IPS DF 4.7 (cell line): ENCODE data around the gene PLD6.

Source experiments
- DNase-seq: peaks from one replicate; pipeline ENCODE4 v3.0.0-alpha.2; 2013; ENCODE audit warnings: low spot score; ENCODE audit errors: extremely low read depth

PLD6 gene

DNA sequence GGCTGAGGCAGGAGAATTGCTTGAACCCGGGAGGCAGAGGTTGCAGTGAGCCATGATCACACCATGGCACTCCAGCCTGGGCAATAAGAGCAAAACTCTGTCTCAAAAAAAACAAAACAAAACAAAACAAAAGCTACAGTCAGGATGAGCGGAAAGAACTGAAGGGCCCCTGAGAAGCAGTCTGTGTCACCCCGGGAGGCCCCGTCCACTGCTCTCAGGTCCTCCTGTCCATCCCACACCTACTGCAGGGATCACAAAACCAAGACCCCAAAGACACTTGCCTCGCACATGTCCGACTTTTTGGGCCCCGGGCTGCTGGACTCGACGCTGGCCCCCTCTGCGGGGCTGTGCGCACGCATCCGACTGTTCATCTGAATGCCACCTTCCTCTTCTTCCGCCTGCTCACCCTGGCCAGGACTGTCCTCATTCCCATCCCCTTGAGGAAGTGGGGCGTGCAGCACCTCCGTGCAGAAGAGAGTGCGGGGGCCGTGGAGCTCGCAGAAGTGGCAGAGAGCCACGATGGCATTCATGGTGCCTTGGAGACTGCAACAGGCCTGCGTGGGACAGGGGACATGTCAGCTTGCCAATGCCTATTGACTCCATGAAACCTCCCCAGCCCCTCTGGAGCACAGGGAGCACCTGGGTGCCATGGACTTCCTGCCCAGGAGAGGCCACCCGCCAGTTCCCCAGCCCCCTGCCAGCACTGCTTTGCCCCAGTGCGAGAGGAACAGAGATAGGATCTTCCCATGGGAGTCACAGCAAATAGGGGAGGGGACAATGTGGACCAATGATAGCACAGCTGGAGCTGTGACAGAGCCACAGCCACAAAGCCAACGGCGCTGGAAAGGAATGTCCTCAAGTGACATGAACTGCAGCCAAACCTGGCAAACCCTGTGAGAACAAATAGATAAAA lies 21.7 kb upstream of the PLD6 start:
- DNase-seq, result no peak

DNA sequence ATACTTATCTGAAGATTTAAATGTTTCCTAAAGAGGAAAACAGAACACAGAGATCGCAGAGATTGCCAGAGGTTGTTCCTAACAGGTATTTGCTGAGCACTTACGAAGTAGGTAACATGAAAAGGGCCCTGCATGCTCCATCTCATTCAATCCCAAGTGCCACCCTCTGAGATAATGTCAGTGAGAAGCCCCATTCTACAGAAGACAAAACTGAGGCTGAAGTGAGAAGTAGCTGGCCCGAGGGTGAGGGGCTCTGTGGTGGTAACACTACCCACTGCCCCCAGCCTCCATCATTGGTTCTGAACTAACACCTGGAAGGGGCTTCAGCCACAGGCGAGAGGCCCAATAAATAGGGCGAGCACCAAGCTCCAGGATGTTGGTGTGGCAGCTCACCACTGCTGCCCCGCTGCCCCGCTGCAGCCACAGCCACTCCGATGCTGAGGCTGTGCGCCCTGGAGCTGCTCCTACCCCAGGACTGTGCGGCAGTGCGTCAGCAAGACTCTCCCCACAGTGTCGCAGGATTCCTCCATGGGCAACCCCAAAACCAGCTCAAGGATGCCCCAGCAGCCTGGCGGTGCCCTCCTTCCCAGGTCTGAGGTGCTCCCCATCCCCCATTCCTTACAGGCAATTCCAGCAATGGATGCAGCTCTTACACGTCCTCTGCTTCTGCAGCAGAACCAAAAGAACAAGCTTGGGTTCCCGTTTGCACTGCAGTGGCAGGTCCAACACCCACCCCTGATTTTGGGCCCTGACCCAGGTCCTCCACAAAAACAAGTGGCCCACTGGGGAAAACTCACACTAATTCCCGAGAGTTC lies 20.5 kb upstream of the PLD6 start:
- DNase-seq, result no peak

DNA sequence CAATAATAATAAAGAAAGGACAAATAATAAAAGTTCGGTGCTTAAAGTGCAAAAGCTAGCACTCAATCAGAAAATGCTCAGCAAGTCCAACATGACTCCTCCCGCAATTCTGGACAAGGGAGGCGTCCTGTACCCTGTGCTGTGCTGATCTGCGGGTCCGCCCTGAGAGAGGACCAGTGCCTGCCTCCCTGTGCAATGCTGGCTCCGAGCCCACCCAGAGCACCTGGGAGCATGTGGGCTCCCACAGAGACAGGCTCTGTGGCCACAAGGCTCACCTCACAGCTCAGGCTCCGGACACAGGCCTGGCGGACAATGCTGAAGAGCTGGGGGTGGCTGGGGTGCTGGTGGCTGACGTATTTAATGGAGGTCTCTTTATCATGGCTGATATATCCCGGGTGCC lies 19.8 kb upstream of the PLD6 start:
- DNase-seq, result no peak

DNA sequence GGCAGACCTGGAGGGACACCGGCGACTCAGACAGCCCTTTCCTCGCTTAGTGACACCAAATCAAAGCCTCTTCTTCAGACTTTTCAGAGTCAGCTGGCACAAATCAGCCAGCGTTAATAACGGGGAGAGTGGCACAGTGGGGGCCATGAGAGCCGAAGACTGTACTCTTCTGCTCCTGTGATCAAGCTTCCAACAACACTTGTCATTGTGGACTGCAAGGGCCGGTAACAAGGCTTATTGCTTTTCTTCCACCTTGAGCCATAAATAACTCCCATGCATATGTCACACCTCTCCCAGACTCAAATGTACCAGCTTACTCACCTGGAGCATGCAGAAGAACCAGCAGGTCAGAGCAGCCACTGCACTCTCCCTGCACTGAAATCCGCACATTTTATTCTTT lies 18.0 kb upstream of the PLD6 start:
- no peak for DNase-seq

DNA sequence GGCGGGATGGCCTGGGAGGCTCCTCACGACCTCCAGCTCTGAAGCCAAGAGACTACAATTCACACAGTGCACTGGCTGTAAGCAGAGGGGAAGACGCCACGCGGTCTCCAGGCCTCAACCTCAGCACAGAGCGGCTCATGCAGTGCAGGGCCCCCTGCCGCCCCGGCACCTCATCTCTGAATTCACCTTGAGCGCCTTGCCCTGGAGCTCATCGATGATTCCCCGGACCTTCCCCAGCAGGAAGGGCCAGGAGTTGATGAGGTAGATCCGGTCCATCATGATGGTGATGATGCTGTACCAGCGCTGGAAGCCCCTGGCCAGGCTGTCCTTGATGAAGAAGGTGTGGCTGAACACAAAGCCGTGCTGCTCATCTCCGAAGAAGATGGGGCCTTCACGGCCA lies 17.6 kb upstream of the PLD6 start:
- DNase-seq, result no peak

DNA sequence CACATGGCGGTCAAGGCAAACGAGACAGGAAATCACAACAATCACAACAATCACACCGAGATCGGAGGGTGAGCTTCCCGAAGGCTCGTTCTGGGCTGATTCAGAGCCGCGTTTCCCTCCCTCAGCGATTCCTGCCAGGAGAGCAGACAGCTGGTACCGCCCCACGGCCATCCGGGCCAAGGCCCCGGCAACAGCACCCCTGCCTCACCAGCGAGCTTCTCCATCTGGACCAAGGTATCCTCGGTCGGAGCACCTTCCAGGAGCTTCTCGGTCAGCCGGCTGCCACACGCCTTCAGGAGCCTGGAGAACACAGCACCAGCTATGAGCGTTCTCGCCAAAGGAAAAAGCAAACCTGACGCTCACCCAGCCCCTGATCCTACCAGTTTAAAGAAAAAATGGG lies 15.2 kb upstream of the PLD6 start:
- no peak for DNase-seq

DNA sequence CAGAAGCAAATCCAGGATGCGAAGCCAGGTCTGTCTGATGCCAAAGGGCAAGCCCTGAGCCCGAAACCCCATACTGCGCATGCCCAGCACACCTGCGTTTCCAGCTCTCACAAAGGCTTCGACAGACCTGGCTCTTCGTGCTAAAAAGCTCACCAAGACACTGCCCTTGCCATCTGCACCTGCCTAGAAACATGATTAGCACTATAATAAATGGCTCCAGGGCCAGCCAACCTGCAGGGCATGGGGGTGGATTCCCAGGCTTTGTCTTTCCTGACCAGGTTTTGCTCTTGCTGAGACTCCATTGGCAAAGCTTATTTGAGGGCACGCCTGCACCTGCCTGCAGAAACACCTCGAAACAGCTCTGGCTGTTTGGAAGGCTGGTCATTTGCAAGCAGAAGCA lies 14.4 kb upstream of the PLD6 start:
- no peak for DNase-seq

DNA sequence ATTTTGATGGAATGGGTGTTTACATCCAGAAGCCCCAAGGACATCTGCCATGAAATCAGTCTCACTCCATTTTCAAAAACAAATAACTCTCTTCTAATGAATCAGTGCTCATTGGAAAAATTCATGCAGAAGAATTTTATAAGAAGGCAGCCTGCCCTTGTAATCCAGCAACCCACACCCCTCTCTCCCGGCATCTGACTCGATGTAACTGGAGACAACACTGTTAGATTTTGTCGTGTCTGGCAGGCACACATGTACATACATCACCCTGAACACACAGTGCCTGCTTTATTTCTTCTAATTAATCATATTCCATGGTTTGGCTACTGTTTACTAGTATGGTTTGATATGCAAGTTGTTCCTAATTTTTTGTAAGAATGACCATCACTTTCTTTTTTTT lies 11.9 kb upstream of the PLD6 start:
- DNase-seq, result no peak

DNA sequence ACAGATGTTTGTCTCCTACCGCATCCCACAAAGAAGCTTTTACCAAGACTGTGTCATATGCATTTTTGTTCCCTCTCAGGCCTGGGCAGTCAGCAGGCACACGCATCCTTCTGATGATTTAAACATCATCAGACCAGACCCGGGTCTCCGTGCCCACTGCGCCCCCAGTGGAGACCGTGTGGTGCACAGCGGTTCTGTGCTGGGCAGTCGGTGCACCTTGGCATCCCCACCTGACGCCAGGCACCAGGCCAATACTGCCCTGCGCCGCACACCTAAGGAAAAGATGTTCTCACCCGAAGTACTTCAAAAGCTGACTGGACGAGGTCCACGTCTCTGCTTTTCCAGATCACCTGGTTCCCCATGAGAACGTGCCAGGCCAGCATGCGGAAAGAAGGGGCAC lies 10.6 kb upstream of the PLD6 start:
- no peak for DNase-seq

DNA sequence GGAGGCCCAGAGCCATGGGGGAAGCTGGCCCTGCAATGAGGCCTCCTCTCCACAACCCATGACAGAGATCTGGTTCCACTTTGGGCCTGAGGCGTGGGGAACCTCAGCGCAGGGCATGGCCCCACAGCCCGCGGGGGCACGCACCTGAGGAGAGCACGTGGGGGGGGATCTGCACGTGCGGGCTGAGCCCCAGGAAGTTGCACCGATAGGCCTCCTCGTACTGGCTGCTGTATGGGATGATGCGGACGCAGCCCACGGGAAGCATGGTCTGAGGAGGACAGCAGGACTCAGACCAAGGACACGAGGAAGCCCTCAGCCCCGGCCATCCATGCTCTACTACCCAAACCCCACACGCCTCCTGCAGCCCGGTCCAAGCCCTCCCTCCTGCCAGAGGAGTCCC lies 10.1 kb upstream of the PLD6 start:
- DNase-seq, result no peak

DNA sequence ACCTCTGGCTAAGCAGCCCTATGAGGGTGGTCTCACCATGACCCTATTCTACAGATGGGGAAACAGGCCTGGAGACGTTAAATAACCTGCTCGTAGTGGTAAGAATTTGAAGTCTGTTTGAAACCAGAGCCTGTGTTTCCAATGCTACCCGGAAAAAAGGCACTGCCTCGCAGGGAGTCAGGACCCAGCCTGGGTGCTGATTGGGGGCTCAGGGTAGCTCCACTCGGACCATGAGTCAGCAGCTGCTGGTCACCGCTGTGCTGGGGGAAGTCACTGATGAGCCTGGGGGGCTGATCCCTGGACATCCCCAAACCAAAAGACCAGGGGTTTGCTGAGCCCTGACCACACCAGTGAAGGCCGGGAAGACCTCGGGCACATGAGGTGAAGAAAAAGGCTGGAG lies 9.4 kb upstream of the PLD6 start:
- no peak for DNase-seq

DNA sequence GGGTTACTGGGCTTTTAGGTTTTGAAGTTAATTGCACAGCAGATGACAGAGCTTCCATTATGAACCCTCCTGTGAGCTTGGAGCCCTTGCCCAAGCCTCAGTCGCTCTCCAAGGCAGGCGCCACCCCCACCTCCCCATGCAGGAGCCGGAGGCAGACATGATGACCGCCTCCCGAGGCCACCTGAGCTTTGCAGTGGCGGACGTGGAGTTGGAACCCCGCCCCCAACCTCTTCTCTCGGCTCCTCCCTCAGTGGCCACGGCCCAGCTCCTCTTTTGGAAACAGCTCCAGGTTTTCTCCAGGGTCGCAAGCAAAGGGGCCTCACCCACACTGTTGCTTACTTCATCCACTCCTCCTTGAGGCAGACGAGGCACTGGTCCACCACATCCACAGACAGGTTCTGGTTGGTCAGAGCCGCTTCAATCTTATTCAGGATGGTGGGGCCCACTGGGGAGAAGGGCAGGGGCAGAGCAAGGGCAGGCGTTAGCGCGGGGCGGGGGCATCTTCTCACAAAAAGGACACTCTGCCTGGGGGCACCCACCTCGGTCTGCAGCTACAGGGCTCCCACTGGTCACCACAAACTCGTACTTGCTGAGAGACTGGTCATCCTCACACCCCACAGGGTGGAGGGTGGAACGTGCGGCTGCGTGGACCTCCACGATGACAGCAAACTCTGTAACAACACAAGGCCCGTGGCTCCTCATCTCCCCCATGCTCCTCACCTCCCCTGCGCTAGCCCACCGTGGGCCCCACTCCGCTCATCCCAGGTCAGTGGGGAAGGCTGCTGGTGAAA lies 8.7 kb upstream of the PLD6 start:
- DNase-seq, result no peak

DNA sequence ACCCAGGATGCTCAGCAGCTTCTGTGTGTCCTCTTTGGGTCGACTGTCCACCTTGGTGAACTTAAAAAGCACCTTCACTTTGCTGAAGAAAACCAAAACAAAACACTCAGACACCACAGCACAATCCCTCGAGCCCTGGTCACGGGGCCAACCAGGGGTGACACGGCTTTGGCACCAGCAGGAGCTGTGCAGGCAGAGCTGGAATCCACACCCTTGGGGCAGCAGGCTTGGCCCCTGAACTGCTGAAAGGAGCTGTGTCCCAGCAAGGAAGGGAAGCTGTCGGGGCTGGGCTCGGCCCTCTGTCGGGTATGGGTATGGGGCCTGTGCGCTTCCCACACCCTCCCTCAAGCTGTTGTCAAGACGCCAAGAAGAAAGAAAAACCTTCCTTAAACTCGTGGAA lies 7.6 kb upstream of the PLD6 start:
- no peak for DNase-seq

DNA sequence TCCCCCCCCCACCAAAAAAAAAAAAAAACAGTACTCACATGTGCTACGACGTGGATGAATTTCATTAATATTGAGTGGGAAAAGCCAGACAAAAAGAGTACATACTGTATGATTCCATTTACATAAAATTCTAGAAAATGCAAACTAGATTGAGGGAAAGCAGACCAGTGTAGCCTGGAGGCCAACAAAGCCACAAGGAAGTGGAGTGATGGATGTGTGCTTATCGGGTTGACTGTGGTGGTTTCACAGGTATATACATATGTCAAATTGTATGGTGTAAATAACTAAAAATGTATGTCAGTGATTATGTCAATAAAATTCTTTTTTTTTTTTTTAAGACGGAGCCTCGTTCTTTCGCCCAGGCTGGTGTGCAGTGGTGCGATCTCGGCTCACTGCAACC lies 1.9 kb upstream of the PLD6 start:
- DNase-seq, result no peak

DNA sequence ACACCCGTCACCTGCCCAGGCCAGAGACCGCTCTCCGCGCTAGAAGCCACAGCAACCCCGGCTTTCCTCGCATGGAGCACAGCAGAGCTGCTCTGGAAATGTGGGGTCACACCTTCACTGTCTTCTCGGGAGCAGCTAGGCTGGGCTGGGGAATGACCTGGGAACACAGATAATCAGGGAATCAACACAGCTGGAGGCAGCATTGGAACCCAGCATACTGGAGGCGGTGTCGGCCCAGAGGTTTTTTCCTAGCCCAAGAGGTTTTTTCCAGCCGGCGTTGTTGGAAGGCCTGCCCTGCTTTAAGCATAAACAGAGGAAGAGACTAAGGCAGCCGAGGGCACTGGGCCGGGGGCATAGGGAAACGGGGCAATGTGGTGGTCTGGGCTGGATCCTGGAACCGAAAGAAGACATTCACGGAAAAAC lies 791 bp upstream of the PLD6 start:
- DNase-seq, result no peak

DNA sequence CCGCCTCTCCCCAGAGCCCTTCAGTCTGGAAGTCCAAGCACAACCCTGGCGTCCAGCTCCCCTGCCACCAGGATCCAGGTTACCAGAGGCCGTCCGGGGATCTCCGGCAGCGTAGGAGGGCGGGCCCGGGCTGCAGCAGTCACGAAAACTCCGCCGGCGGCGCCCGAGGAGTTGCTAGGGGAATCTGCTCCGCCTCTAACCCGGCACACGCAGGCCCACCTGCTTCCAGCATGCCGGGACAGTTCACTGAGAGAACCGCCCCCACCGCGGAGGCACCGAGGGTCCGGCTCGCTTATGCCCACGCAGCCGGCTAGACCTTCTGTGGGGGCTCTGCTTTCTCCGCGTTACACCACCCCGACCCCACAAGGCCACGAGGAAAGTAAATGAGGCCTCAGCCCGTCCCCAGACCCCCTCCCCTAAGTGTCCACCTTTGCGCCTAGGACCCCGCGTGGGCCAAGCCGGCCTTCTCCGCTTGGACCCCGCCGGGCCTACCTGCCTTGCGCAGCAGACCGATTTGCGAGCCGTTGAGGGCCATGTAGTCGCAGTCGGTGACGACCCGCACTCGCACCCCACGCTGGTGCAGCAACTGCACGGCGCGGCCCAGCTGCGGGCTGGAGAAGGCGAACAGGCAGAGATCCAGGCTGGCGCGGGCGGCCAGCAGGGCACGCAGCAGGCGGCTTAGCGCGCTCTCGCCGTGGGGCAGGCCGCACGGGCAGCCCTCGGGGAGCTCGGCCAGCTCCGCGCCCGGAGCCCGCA lies 587 bp downstream of the PLD6 start:
- no peak for DNase-seq

DNA sequence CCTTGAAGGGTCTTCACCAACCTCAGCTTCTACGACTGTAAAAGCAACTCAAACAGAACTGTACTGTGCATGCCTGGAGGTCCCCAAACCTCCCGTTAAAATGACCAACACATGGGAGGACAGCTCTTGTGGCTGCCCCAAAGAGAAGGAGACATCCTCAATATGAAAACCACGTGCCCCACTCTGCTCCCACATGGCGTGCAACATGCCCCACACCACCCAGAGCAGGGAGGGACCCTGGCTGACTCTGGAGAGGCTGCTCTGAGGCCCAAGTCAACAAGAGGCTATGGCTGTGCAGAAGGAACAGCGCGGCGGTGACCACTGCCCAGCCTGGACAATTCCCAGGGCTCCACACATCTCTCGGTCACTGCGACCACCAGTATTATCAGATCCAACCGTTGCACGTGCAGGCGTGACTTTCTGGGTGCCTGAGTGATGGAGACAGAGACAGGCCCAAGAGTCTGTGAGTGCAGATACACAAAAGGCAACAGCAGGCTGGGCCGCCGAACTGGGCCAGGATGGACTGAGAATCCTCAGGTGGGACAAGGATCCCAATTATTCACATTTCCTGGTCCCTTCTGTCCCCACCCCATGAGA lies 1.4 kb downstream of the PLD6 start:
- no peak for DNase-seq

DNA sequence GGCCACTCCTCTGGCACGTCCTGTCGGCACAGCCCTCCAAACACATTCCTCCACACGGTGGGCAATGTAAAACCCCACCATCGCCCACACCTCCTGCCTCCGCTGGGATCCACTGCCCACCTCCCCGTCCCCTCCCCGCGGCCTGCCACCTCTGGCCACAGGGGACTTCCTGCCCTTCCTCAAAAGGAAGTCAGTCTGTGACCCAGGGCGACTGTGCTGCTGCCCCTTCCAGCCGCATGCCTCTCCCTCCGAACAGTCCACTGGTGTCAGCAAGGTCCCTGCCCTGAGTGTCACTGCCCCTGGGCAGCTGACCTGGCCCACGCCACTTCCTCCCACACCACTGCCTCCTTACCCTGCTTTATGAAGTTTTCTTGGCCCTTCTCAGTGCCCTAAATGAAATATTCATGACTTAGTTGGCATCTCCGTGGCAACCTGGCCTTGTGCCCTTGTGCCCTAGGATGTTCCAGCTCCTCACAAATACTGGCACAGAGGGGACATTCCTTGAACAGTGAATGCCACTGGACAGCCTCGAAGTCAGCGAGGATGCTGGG lies 2.0 kb downstream of the PLD6 start:
- DNase-seq, result no peak

DNA sequence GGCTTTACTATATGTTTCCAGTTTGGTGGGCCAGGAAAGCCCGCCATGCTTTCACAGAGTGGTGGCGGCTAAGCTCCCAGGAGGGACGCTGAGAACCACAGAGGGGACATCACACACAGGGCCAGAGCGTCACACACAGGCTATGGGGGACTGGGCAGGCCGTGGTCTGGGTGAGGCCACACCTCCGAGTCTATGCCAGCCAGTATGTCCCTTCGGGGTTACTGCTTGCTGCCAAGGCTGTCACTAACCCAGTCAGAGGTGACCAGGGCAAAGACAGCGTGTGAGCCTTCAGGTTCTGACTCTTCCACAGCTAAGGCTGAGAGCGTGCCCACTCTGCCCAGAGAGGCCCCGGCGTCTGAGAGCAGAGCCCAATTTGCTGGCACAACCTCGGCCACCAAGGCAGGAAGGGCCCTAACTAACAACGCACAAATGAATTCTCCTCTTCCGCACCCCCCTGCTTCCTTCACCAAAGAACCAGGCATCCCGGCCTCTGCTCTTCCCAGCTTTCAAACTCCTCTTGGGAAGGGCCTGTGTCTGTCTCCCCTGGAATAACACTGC lies 2.9 kb downstream of the PLD6 start:
- no peak for DNase-seq

DNA sequence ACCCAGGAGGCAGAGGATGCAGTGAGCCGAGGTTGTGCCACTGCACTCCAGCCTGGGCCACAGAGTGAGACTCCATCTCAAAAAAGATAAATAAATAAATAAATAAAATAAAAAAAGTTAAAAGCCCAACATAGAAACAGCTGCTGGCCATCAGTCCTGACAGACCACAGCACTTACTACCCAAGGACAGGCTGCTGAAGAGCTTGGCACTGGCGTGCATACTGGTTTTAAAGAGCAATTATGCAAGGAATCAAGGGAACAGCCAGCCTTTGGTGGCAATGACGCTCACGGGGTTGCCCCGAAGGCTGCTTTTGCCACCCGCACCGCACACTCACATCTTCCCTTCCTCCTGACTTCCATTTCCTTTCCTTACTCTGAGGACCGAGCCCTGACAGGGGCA lies 4.2 kb downstream of the PLD6 start:
- no peak for DNase-seq
